Ureter (tissue), 1 donor: ENCODE measurements around the gene C1orf159. TPM values are rescaled to one million over a fixed set of nuclear protein-coding genes. Genes with fewer than 3 reads are reported as not detected.

Experiments used
- DNase-seq: peaks from one replicate; pipeline ENCODE4 v3.0.0-alpha.2; 2020; ENCODE audit warnings: low spot score
- total RNA-seq: library from RNA; stranded (reverse); gene quantifications from one replicate; pipeline ENCODE4 v1.2.4, GENCODE V29; 2023
- donor health status: DM: yes; HTN: yes; CAD: no.

The C1orf159 gene
- total RNA-seq, 1 donor from 2014 or later = 29.8 TPM

DNA sequence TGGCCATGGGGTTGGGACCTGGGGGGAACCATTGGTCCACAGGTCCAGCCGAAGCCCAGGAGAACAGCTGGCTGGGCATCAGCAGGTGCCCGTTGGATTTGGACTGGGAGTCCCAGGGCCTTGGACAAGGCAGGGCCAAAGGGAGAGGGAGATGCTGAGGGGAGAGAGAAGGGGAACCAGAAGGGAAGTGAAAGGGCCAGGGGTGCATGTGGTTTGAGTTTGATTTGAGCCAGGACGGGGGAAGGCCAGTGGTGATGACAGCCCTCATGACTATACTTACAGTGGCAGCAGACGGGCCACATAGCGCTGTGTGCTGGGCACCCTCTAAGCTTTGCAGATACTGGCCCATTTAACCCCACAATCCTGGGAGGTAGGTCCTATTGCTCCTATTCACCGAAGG, 77.2 kb downstream of the C1orf159 start:
- DNase-seq = no peak

- no peak for DNase-seq
Observed at GRCh38 chr1:1037366-1038327, 78.2 kb downstream of the C1orf159 start.

DNA sequence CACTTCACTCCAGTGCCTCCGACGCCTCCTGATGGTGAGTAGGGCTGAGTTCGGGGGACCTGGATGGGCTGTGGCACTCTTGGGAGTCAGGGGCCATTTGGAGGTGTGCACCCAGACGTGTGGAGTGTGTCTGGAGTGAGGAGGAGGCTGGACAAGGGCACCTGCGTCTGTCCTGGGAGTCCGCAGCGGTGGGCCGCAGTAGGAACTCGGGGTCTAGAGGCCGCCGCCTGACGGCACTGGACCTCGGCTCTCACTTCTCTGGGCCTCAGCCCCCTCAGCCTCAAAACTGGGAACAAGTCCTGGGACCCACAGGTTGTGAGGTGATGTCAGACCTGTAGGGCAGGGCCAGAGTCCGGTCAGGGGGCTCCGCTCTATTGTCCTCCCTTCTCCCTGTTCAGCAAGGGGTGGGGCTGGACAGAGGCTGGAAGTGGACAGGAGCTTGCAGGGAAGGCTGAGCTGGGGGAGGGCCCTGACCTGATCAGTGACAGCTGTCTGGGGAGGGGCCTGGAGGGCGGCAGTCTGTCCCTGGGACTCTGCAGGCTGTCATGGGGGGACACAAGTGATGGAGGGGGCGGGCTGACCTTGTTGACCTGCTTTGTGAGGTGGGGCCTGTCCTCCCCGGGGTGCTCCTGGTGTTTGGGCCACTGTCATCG, 80.5 kb downstream of the C1orf159 start:
- DNase-seq = no peak

- DNase-seq = no peak
Observed at GRCh38 chr1:1034439-1034781, 81.5 kb downstream of the C1orf159 start.

- DNase-seq = no peak
Observed at GRCh38 chr1:1033731-1034438, 82.0 kb downstream of the C1orf159 start.

DNA sequence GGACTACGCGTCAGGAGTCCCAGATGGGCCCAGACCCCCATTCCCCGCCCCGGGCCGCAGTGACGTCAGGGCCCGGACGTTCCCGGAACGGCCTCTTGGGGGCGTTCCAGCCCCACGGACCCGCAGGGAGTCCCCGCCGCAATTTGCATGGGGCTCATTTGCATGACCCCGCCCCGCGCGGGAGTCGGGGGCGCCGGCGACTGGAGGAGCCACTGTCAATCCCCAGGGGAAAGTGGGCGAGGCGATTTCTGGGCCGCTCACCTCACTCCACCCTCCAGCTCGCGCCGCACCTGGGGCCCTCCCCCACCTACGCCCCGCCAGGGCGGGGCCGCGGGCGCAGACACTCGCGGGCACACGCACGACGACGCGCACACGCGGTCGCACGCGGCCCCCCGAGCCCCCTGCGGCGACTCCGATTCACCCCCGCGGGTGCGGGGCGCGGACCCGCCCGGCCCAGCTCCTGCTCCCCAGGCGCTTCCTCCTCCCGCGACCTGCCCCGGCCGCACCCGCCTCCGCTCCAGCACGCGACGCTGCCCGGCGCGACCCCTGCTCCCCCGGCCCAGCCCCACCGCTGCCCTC, 82.8 kb downstream of the C1orf159 start:
- DNase-seq = peak; percentile 78

- no peak for DNase-seq
Observed at GRCh38 chr1:1032424-1032823, 83.5 kb downstream of the C1orf159 start.

Other genes with a start within 250 kb of the C1orf159 start
- gene SAMD11, start 192.2 kb downstream of the C1orf159 start, total RNA-seq = 13.9 TPM
- gene NOC2L, start 156.8 kb downstream of the C1orf159 start, total RNA-seq = 71.9 TPM
- gene KLHL17, start 155.5 kb downstream of the C1orf159 start, total RNA-seq = 8.6 TPM
- gene PLEKHN1, start 149.6 kb downstream of the C1orf159 start, total RNA-seq = 28.5 TPM
- 0.10 TPM for gene PERM1, start 134.0 kb downstream of the C1orf159 start, total RNA-seq
- gene HES4, start 116.0 kb downstream of the C1orf159 start, total RNA-seq = 63.6 TPM
- gene ISG15, start 102.6 kb downstream of the C1orf159 start, total RNA-seq = 14.9 TPM
- gene AGRN, start 96.0 kb downstream of the C1orf159 start, total RNA-seq = 227 TPM
- gene RNF223, start 41.8 kb downstream of the C1orf159 start, total RNA-seq = 6.3 TPM
- 2.3 TPM for gene TTLL10, start 57.8 kb upstream of the C1orf159 start, total RNA-seq
- gene TNFRSF18, start 90.5 kb upstream of the C1orf159 start, total RNA-seq = 3.3 TPM
- 2.0 TPM for gene TNFRSF4, start 98.1 kb upstream of the C1orf159 start, total RNA-seq
- gene SDF4, start 115.9 kb upstream of the C1orf159 start, total RNA-seq = 134 TPM
- gene B3GALT6, start 116.1 kb upstream of the C1orf159 start, total RNA-seq = 14.8 TPM
- 3.4 TPM for gene C1QTNF12, start 130.6 kb upstream of the C1orf159 start, total RNA-seq
- gene UBE2J2, start 157.8 kb upstream of the C1orf159 start, total RNA-seq = 59.8 TPM
- gene SCNN1D, start 164.3 kb upstream of the C1orf159 start, total RNA-seq = 6.6 TPM
- gene ACAP3, start 191.8 kb upstream of the C1orf159 start, total RNA-seq = 77.6 TPM
- 29.0 TPM for gene PUSL1, start 192.5 kb upstream of the C1orf159 start, total RNA-seq
- gene INTS11, start 208.6 kb upstream of the C1orf159 start, total RNA-seq = 132 TPM
- gene CPTP, start 208.7 kb upstream of the C1orf159 start, total RNA-seq = 21.4 TPM
- 0.42 TPM for gene TAS1R3, start 215.2 kb upstream of the C1orf159 start, total RNA-seq
- gene DVL1, start 233.3 kb upstream of the C1orf159 start, total RNA-seq = 52.8 TPM
- gene MXRA8, start 242.5 kb upstream of the C1orf159 start, total RNA-seq = 41.9 TPM